Hematopoietic multipotent progenitor cell treated with erythropoietin and hydrocortisone succinate and interleukin-3 and kit ligand, for 15 days (in vitro differentiated cells): ENCODE results near the gene ACVR1.

Experiments
- DNase-seq: peaks from one replicate; pipeline ENCODE4 v3.0.0-alpha.2; 2015; ENCODE audit warnings: low spot score

The ACVR1 gene

DNA sequence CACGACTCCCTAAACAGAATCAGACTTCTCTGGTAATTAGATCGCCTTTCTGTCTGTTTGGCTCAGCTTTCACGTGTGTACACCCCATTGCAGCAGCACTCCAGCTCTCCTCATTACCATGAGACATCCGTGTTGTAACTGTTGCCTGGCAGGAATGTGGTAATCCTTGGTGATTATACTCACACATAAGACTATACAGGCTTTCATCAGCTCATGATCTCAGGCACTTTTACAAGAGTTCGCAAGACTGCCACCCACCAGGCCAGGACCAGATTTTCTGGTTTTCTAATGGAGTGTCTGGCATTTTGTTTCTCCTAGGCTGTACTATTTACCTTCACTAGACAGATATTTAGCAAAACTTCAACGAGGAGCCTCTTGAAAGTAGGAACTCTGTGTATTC is 50.2 kb downstream of the ACVR1 start:
- no peak for DNase-seq

DNA sequence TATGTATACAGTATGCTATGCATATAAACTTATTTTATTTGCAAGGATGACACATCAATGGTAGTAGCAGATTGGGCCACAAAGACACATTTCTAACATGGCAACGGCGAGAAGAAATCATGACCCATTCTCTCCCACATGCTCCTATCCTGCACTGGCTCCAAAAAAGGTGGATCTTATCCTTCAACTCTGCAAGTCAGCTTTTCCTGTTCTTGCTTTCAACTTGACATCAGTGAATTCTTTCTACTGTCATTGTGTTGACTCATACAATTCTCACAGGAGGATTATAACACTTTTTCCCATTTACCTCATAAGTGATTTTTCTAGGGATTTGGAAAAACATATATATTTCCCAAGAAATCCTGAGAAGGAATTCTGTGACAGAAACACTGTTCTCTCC is 53.1 kb downstream of the ACVR1 start:
- no peak for DNase-seq

DNA sequence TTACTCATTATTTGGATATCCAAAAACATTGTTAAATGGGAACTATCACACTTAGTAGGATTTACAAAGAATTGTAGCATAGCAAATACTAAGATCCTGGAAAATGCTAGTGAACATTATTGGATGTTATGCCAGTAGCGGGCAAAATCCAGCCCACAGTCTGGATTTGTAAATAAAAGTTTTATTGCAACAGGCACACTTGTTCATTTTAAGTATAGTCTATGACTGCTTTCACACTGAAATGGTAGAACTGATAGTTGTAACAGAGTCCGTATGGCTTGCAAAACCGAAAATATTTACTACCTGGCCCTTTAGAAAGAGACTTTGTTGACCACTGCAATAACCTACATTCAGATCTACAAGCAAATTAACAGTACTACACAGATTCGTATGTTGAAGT is 53.6 kb downstream of the ACVR1 start:
- no peak for DNase-seq

DNA sequence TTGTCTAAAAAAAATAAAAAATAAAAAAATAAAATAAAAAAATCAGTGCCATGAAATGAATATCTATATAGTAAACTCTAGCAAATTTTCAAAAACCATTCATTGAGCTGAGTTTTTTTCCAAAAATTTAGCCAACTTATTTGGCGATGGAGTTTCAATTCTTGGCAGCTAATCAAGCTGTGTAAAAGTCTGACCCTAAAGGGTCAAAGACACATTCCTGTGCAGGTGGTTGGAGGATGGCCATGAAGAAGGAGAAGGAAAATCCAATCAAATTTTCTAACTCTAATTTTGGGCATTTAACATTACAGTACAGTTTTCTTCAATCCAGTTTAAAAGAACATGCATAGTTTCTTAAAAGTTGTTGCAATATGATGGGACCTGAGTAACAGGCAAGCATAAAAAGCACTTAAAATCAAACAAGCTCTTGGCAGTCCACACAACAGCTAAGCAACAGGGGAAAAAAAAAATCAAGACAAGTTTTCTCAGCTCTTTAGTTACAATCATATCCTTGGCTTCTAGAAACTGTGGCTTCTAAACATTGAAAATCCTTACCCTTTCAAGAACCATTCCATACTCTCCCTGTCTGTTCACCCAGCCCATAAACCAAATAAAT is 54.5 kb downstream of the ACVR1 start:
- DNase-seq = no peak

- no peak for DNase-seq
Measured at GRCh38 chr2:157820193-157820592, 55.9 kb downstream of the ACVR1 start.

- no peak for DNase-seq
Measured at GRCh38 chr2:157819761-157820160, 56.4 kb downstream of the ACVR1 start.

GRCh38 chr2:157818227-157818626 is 57.9 kb downstream of the ACVR1 start:
- no peak for DNase-seq

DNA sequence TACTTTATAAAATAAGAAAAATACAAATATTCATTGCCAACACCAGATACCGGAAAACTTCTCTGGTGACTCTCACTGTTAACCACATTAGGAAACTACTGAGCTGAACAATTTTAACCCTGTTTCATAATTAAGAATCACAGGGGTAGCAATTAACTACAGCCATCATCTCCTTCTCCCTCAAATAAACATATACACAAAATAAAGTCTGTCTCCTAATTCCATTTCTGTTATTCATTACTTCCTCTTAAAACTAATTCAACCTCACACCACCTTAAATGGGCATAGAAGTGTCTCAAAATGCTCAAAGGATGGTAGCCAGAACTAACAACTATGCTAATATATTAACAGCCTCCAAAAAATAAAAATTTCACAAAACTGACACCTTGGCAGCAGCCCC is 60.7 kb downstream of the ACVR1 start:
- no peak for DNase-seq

- DNase-seq = no peak
Measured at GRCh38 chr2:157813467-157813866, 62.7 kb downstream of the ACVR1 start.

- DNase-seq = no peak
Measured at GRCh38 chr2:157810037-157810436, 66.1 kb downstream of the ACVR1 start.

DNA sequence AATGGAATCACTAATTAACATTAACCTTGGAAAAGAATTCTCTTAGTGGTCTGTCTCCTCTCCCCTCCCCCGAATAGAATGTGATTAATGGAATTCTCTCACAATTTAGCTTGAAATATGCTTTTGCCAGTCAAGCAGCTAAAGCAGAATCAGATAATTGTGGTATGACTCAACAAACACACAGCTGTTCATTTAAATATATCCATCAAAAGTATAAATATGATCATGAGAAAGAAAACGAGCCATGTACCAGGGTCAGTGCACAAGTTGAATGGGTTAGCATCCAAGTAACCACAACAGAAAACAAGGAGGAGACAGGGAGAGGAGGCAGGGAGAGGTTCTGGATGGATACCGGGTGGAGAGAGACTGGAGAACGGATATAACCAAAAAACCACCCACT is 66.9 kb downstream of the ACVR1 start:
- DNase-seq = no peak

- DNase-seq = no peak
Measured at GRCh38 chr2:157808421-157808820, 67.7 kb downstream of the ACVR1 start.

DNA sequence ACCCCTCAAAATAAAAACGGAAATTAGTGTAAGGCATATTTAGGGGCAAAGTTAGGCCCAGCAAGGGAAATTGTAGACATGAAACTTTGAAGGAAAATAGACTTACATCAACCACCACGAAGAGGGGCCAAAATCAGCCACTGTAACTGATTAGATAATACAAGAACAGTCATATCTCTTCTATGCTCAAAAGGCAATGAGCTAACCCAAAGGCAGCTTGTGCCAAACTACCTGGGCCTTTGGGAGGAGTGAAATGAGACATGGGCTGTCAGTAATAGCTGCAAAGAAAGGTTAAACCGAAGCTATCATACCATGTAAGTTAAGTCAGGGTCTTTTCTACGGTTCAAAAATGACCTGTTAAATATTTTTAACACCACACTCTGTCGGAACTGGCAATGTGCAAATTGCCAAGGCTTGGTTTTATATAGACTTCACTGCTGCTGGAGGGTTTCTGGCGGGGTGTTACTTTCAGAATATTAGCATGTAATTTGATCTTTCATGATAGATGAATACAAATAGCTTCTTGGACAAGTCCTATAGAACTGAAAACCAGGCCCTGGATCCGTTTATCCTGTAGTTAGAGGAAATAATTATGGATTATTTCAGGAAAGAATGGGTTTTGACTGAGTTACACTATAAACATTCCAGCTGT is 69.6 kb downstream of the ACVR1 start:
- DNase-seq = no peak

GRCh38 chr2:157805519-157805918 is 70.6 kb downstream of the ACVR1 start:
- no peak for DNase-seq

GRCh38 chr2:157804355-157804754 is 71.8 kb downstream of the ACVR1 start:
- DNase-seq = no peak

DNA sequence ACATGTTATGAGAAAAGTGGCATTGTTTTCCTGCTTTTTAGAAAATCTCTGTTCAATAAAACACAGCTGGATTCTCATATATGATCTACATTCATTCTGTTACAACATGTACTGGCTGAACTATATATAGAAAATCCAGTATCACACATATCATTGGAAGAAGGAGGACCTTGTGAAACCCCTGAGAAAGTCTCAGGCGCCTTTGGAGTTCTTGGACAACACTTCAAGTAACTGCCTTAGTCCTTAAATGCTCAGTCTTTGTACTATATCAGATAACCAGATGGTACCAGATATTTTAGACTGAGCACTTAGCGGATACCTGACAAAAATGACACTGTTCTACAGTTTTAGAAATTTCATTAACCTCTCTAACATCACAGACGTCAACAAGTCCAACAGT is 72.2 kb downstream of the ACVR1 start:
- no peak for DNase-seq

- DNase-seq = no peak
Measured at GRCh38 chr2:157803476-157803875, 72.7 kb downstream of the ACVR1 start.

DNA sequence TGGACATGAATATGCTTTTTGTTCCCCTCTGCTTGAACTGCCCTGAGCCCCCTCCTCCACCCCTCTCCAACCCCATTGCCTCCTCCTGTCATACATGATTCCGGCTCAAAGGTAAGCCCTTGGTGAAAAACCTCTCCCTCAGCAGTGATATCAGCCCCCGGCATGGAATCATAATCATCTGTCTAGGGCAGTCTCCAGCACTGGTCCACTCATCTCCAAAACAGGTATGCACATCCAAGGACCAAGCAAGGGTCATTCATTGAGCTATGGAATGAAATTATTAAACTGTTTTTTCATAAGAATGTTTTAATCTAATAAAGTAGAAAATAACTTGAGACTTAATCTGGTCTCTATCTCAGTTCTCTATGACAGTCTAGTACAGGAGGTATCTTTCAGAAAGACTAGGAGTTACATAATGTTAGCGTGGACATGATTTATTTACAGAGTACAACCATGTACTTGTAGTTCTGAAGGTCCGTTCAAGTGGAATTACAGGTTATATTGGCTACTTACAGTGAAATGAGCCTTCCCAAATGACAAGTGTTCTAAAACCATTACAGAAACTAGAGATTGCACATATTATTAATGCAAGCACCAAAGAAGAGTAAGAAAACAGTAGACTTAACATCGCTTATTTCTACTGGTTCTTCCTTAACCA is 75.2 kb downstream of the ACVR1 start:
- DNase-seq = no peak

- DNase-seq = no peak
Measured at GRCh38 chr2:157793053-157793612, 83.0 kb downstream of the ACVR1 start.

- DNase-seq = no peak
Measured at GRCh38 chr2:157792335-157793052, 83.6 kb downstream of the ACVR1 start.

- no peak for DNase-seq
Measured at GRCh38 chr2:157790780-157791179, 85.3 kb downstream of the ACVR1 start.

GRCh38 chr2:157789933-157790511 is 86.1 kb downstream of the ACVR1 start:
- no peak for DNase-seq
